ENCODE data around the gene TEX101.
"Not testable (repeated sequence)": the region's sequence is repeated elsewhere in the genome, so short reads cannot be mapped to it uniquely, and the experiment has no call there.

TEX101 gene

GRCh38 chr19:43435775-43436174 is 21.1 kb downstream of the TEX101 start:
- Mint-ChIP-seq H3K4me1 (peaks cover 33% of the 10 kb centered on the region), H3K9me3 (no peaks in the 10 kb centered on the region), H3K27me3 (no peaks in the 10 kb centered on the region), H3K4me3 (no peak overlapping the region), H3K27ac (no peak overlapping the region)
- DNase-seq (no peak), ATAC-seq (no peak)

DNA sequence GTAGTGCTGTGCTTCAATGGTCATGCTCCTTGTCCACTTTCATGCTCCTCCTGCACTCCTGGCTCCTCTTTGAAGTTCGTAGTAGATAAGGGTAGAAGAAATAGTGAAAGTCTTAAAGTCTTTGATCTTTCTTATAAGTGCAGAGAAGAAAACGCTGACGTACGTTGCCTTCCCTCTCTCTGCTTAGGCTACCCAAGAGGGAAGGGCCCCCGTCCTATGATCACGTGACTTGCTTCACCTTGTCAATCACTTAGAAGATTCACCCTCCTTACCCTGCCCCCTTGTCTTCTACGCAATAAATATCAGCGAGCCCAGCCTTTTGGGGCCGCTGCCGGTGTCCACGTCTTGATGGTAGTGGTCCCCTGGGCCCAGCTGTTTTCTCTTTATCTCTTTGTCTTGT is 22.6 kb downstream of the TEX101 start:
- H3K27ac Mint-ChIP-seq, H3K9me3 Mint-ChIP-seq, DNase-seq, ATAC-seq, H3K27me3 Mint-ChIP-seq, H3K4me3 Mint-ChIP-seq: not testable (repeated sequence)
- H3K4me1 Mint-ChIP-seq: peaks cover 29% of the 10 kb centered on the region

DNA sequence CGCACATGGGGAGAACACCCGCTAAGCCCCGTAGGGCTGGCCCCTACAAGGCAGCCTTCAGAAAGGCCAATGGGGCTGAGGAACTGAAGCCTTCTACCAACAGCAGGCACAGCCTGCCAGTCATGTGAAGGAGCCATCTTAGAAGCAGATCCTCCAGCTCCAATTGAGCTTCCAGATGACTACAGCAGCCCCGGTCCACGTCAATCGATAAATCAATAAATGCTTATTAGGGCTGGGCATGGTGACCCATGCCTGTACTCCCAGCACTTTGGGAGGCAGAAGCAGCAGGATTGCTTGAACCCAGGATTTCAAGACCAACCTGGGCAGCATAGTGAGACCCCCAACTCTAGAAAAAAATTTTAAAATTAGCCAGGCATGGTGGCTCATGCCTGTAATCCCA is 23.0 kb downstream of the TEX101 start:
- Mint-ChIP-seq H3K4me1 (peaks cover 29% of the 10 kb centered on the region), H3K9me3 (no peaks in the 10 kb centered on the region), H3K27ac (no peak overlapping the region), H3K4me3 (no peak overlapping the region), H3K27me3 (no peaks in the 10 kb centered on the region)
- DNase-seq (no peak), ATAC-seq (no peak)

DNA sequence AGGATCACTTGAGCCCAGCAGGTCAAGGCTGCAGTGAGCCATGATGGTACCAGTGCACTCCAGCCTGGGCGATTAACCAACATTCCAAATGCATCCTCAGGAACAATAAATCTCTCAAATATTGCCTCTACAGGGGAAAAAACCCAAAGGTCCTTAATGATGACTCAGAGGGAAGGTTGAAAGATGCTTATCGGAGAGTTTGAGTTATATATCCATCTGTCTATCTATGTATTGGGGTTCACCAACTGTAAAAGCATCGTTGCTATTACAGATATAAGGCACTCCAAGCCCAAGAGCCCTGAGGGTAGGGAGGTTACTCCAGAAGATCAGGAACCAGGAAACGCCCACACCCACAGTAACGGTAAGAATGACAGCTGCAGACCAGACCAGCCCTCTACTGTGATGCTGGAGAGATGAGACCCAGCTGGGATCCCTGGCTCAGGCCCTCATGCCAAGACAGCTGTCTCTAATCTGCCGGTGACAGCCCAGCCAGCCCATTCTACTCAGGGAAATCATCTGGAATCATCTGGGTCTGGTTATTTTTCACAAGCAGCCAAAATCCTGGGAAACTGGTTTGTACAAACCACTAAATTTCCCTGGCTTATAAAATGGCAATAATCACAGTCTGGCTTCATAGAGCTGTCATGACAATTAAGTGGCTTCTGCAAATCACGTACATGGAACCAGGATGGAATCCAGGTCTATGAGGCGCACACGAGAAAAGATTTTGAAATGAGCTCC is 23.8 kb downstream of the TEX101 start:
- Mint-ChIP-seq H3K27me3 (no peaks in the 10 kb centered on the region), H3K4me3 (peak overlapping the region in 1 of 2 donors; percentile 18), H3K9me3 (no peaks in the 10 kb centered on the region), H3K4me1 (peaks cover 29% of the 10 kb centered on the region), H3K27ac (peak overlapping the region in 1 of 2 donors; percentile 65)
- no peak for DNase-seq
- ATAC-seq: no peak

- DNase-seq: no peak
- H3K4me3 Mint-ChIP-seq: no peak overlapping the region
These were observed 24.5 kb downstream of the TEX101 start for GRCh38 chr19:43439032-43439708.

GRCh38 chr19:43439709-43440063 is 25.0 kb downstream of the TEX101 start:
- peaks cover 33% of the 10 kb centered on the region for H3K4me1 Mint-ChIP-seq
- no peak overlapping the region for H3K27ac Mint-ChIP-seq
- no peak for ATAC-seq
- H3K4me3 Mint-ChIP-seq: no peak overlapping the region
- no peaks in the 10 kb centered on the region for H3K9me3 Mint-ChIP-seq
- DNase-seq: no peak
- no peaks in the 10 kb centered on the region for H3K27me3 Mint-ChIP-seq

More at GRCh38 chr19:43439032-43439708, 24.5 kb downstream of the TEX101 start:
- H3K9me3 Mint-ChIP-seq: no peaks in the 10 kb centered on the region
- H3K27me3 Mint-ChIP-seq: no peaks in the 10 kb centered on the region
- H3K27ac Mint-ChIP-seq: peak overlapping the region in 1 of 2 donors; percentile 65
- peaks cover 33% of the 10 kb centered on the region for H3K4me1 Mint-ChIP-seq
- peak; percentile 71 for ATAC-seq

DNA sequence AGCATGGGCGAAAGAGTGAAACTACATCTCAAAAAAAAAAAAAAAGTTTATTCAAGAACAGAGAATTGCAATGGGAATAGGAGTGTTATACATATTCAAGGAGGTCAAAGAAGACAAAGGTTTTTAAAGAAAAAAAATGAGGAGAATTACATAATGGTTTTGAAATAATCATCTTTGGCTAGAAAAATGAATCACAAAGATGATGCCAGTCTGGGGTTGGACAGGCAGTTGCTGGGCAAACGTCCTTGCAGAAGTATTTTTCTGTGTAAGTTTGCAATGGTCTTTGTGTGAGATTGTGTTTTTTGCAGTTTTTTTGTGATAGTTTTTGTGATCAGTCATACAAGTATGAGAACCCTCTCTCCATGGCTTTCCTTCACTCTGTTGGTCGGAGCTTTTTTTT is 27.0 kb downstream of the TEX101 start:
- ATAC-seq: no peak
- Mint-ChIP-seq H3K4me1 (peaks cover 34% of the 10 kb centered on the region), H3K27ac (no peak overlapping the region), H3K9me3 (no peaks in the 10 kb centered on the region), H3K27me3 (no peaks in the 10 kb centered on the region), H3K4me3 (no peak overlapping the region)
- DNase-seq: no peak

DNA sequence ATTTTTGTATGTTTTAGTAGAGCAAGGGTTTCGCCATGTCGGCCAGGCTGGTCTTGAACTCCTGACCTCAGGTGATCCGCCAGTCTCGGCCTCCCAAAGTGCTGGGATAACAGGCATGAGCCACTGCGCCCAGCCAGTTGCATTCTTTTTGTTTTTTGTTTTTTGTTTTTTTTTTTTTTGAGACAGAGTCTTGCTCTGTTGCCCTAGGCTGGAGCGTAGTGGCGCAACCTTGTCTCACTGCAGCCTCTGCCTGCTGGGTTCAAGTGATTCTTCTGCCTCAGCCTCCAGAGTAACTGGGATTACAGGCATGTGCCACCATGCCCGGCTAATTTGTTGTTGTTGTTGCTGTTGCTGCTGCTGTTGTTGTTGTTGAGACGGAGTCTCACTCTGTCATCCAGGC is 29.4 kb downstream of the TEX101 start:
- not testable (repeated sequence) for H3K9me3 Mint-ChIP-seq, H3K27ac Mint-ChIP-seq, DNase-seq, ATAC-seq, H3K27me3 Mint-ChIP-seq, H3K4me3 Mint-ChIP-seq
- peaks cover 23% of the 10 kb centered on the region for H3K4me1 Mint-ChIP-seq

DNA sequence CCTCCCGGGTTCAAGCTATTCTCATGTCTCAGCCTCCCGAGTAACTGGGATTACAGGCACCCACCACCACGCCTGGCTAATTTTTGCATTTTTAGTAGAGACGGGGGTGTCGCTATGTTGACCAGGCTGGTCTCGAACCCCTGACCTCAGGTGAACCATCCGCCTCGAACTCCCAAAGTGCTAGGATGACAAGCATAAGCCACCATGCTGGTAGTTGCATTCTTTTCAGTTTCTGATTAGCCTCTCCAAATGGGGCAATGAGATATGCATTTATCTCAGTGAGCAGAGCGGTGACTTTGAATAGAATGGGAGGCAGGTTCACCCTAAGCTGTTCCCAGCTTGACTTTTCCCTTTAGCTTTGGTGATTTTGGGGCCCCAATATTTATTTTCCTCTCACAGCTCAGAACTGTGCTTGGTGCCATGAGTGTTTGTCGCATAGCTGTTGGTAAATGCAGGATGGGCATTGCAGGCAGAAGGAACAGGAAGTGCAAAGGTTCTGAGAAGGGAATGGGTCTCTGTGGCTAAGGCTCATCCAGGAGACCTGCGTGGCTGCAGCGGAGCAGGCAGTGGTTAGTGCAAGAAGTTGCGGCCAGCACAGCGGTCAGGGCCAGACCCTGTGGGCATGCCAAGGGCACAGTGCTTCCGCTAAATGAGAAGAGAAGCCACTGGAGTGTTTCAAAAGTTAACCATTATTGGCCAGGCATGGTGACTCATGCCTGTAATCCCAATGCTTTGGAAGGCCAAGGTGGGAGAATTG is 30.0 kb downstream of the TEX101 start:
- no peaks in the 10 kb centered on the region for H3K9me3 Mint-ChIP-seq
- peaks cover 20% of the 10 kb centered on the region for H3K4me1 Mint-ChIP-seq
- no peak overlapping the region for H3K4me3 Mint-ChIP-seq
- H3K27ac Mint-ChIP-seq: no peak overlapping the region
- ATAC-seq (no peak), DNase-seq (no peak)
- H3K27me3 Mint-ChIP-seq: no peaks in the 10 kb centered on the region

DNA sequence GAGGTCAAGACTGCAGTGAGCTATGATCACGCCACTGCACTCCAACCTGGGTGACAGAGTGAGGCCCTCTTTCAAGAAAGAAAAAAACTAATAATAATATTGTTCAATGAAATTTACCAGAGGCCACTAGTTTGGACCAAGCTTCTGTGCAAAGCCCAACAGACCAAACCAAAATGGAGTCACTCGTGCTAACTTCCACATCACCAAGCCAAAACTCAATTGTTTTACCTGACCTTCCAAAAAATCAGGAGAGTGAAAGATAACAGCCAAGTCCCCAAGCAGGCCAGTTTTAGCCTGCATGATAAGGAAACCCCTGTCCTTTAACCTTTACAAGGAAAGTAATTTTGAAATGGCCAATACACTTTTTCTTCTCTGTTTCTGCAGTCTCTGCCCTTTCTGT is 30.7 kb downstream of the TEX101 start:
- no peak for ATAC-seq
- Mint-ChIP-seq H3K27me3 (no peaks in the 10 kb centered on the region), H3K9me3 (no peaks in the 10 kb centered on the region), H3K4me1 (peaks cover 21% of the 10 kb centered on the region), H3K27ac (no peak overlapping the region), H3K4me3 (no peak overlapping the region)
- no peak for DNase-seq

- Mint-ChIP-seq H3K27me3 (no peaks in the 10 kb centered on the region), H3K9me3 (no peaks in the 10 kb centered on the region), H3K27ac (no peak overlapping the region), H3K4me1 (peaks cover 31% of the 10 kb centered on the region), H3K4me3 (no peak overlapping the region)
- peak; percentile 80 for ATAC-seq
- peak; percentile 66 to 75 for DNase-seq
These were observed 32.2 kb downstream of the TEX101 start for GRCh38 chr19:43446746-43447489.

DNA sequence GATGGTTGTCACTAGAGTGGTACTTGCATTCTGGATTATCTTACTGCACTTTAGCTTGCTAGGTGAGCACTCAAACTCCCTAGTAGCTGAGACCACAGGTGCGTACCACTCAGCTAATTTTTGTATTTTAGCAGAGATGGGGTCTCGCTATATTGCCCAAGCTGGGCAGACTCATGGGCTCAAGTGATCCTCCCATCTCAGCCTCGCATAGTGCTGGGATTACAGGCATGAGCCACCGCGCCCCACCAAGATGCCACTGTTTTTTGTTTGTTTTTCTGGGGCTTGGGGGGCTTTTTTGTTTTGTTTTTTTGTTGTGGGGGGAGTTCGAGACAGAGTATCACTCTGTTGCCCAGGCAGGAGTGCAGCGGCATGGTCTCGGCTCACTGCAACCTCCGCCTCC is 33.0 kb downstream of the TEX101 start:
- Mint-ChIP-seq H3K4me1 (peaks cover 37% of the 10 kb centered on the region), H3K4me3 (no peak overlapping the region), H3K27ac (no peak overlapping the region), H3K27me3 (no peaks in the 10 kb centered on the region), H3K9me3 (peaks cover 5 to 6% of the 10 kb centered on the region in 2 donors)
- ATAC-seq (no peak), DNase-seq (no peak)

- Mint-ChIP-seq H3K9me3 (peaks cover 7 to 9% of the 10 kb centered on the region in 2 donors), H3K27ac (peak overlapping the region in 1 of 2 donors; percentile 42), H3K4me3 (no peak overlapping the region), H3K27me3 (no peaks in the 10 kb centered on the region), H3K4me1 (peaks cover 30% of the 10 kb centered on the region)
- ATAC-seq (no peak), DNase-seq (no peak)
These were observed 35.9 kb downstream of the TEX101 start for GRCh38 chr19:43450545-43450997.

- Mint-ChIP-seq H3K27me3 (no peaks in the 10 kb centered on the region), H3K9me3 (peaks cover 7 to 9% of the 10 kb centered on the region in 2 donors), H3K4me1 (peaks cover 26% of the 10 kb centered on the region), H3K27ac (peak overlapping the region in 1 of 2 donors; percentile 37), H3K4me3 (no peak overlapping the region)
- ATAC-seq (no peak), DNase-seq (no peak)
These were observed 37.9 kb downstream of the TEX101 start for GRCh38 chr19:43452582-43452981.

- Mint-ChIP-seq H3K4me3 (no peak overlapping the region), H3K27ac (no peak overlapping the region), H3K4me1 (peaks cover 26% of the 10 kb centered on the region), H3K27me3 (no peaks in the 10 kb centered on the region), H3K9me3 (peaks cover 7 to 9% of the 10 kb centered on the region in 2 donors)
- ATAC-seq (no peak), DNase-seq (no peak)
These were observed 39.3 kb downstream of the TEX101 start for GRCh38 chr19:43454031-43454430.
